HEK293 (cell line): Measurements from ENCODE around the gene CD28.

Experiments used
- HOXA7 ChIP-seq: sonication (generic); formaldehyde crosslinking; IDR thresholded peaks from 2 replicates; pipeline ENCODE4 v1.8.1; 2022; ENCODE audit warnings: missing genetic modification reagents, borderline replicate concordance
- ZNF114 ChIP-seq: fragments of 450-650 bp; formaldehyde crosslinking; IDR thresholded peaks from 2 replicates; pipeline ENCODE4 v1.5.0; 2017; ENCODE audit warnings: missing biosample characterization, missing genetic modification characterization
- TF ChIP-seq, protein P1 (sequence below): fragments of 450-650 bp; formaldehyde crosslinking; IDR thresholded peaks from 2 replicates; pipeline ENCODE4 v1.5.1; 2016; ENCODE audit warnings: missing biosample characterization, missing genetic modification characterization

DNA sequence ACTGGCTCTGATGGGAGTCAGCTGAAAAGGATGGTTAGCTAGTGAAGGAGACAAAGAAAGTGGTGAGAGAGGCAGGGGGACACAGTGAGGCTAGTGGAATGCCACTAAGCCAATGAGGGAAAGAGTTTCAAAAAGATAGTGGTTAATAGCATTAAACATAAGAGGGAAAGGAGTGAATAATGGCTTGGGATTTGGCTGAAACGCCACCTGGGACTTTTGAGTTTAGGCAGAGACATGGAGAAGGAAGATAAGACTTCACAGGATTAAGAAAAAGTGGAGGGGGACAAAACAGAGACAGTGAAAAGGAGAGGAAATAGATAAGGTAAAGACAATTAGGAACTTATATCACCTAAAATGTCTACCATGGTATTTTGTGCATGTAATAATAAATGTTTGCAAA, 6.9 kb downstream of the CD28 start:
- TF ChIP-seq HOXA7 (no peak), ZNF114 (tag by site-specific recombination) (no peak)
- TF ChIP-seq, protein P1, sequence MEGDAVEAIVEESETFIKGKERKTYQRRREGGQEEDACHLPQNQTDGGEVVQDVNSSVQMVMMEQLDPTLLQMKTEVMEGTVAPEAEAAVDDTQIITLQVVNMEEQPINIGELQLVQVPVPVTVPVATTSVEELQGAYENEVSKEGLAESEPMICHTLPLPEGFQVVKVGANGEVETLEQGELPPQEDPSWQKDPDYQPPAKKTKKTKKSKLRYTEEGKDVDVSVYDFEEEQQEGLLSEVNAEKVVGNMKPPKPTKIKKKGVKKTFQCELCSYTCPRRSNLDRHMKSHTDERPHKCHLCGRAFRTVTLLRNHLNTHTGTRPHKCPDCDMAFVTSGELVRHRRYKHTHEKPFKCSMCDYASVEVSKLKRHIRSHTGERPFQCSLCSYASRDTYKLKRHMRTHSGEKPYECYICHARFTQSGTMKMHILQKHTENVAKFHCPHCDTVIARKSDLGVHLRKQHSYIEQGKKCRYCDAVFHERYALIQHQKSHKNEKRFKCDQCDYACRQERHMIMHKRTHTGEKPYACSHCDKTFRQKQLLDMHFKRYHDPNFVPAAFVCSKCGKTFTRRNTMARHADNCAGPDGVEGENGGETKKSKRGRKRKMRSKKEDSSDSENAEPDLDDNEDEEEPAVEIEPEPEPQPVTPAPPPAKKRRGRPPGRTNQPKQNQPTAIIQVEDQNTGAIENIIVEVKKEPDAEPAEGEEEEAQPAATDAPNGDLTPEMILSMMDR (tag by site-specific recombination): no peak
